Fibroblast of villous mesenchyme (primary cell): Measurements from ENCODE around the gene STIM1. TPM values are rescaled to one million over a fixed set of nuclear protein-coding genes. Genes with fewer than 3 reads are reported as not detected.

ENCODE experiments used
- DNase-seq: peaks from one replicate; pipeline ENCODE4 v3.0.0-alpha.2; 2010; ENCODE audit warnings: low read depth
- H3K4me3 ChIP-seq: 2 replicates; pipeline ENCODE4 v1.5.1; 2011; ENCODE audit warnings: low read depth, mild to moderate bottlenecking, low read length
- total RNA-seq: library from RNA; depleted of rRNA; stranded (reverse); fragments of >200 nt; gene quantifications from 2 replicates; pipeline ENCODE4 v1.2.3, GENCODE V29; 2012
- TF ChIP-seq, protein P1 (sequence below): IDR thresholded peaks from 2 replicates; pipeline ENCODE4 v1.5.1; 2012; ENCODE audit warnings: low read depth, mild to moderate bottlenecking, low read length; ENCODE audit not compliant: insufficient read depth

STIM1 gene
- total RNA-seq, 1 donor = 36.7 TPM

GRCh38 chr11:3909901-3910300 lies 54.4 kb downstream of the STIM1 start:
- TF ChIP-seq, protein P1, sequence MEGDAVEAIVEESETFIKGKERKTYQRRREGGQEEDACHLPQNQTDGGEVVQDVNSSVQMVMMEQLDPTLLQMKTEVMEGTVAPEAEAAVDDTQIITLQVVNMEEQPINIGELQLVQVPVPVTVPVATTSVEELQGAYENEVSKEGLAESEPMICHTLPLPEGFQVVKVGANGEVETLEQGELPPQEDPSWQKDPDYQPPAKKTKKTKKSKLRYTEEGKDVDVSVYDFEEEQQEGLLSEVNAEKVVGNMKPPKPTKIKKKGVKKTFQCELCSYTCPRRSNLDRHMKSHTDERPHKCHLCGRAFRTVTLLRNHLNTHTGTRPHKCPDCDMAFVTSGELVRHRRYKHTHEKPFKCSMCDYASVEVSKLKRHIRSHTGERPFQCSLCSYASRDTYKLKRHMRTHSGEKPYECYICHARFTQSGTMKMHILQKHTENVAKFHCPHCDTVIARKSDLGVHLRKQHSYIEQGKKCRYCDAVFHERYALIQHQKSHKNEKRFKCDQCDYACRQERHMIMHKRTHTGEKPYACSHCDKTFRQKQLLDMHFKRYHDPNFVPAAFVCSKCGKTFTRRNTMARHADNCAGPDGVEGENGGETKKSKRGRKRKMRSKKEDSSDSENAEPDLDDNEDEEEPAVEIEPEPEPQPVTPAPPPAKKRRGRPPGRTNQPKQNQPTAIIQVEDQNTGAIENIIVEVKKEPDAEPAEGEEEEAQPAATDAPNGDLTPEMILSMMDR = no peak
- DNase-seq = no peak
- H3K4me3 ChIP-seq = no peak overlapping the region

- no peak overlapping the region for H3K4me3 ChIP-seq
- DNase-seq = no peak
- TF ChIP-seq, protein P1 = no peak
Observed at GRCh38 chr11:3911908-3912505, 56.5 kb downstream of the STIM1 start.

DNA sequence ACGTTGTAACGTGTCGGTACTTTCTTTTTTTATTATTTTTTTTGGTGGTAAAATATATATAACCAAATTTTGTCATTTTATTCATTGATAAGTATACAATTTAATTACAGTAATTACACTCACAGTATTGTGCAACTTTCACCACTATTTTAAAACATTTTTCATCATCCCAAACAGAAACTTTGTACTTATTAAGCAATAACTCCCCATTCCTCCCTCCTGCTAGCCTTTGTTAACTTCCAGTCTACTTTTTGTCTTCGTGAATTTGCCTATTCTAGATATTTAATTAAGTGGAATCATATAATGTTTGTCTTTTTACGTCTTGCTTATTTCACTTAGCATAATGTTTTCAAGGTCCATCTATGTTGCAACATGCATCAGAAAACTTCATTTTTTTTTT lies 58.5 kb downstream of the STIM1 start:
- TF ChIP-seq, protein P1 = no peak
- peak; percentile 28 for DNase-seq
- H3K4me3 ChIP-seq = no peak overlapping the region

GRCh38 chr11:3914805-3915204 lies 59.3 kb downstream of the STIM1 start:
- DNase-seq = peak; percentile 39
- H3K4me3 ChIP-seq = no peak overlapping the region
- TF ChIP-seq, protein P1 = no peak

DNA sequence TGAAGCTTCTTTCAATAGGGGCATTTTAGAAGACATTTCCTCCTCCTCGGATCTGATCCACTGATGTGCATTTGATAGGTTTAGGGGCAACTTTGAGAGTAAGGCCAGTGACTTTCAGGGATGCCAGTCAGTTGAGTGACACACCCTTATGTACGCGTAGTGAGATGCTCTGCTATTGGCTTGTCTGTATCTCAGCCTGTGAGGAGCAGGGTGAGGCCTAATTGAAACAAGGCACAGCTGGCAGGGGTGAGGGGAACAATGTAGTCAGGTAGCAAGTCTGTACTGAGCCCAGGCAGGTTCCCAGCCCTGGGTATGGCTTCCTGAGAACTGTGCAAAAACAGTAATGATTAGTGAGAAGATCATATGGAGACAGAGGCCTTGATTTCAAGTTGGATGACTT lies 61.5 kb downstream of the STIM1 start:
- no peak for DNase-seq
- no peak overlapping the region for H3K4me3 ChIP-seq
- TF ChIP-seq, protein P1 = no peak

GRCh38 chr11:3920148-3920852 lies 64.8 kb downstream of the STIM1 start:
- TF ChIP-seq, protein P1 = no peak
- peak; percentile 83 for DNase-seq
- H3K4me3 ChIP-seq = no peak overlapping the region
